Endothelial cell of umbilical vein (primary cell): ENCODE measurements around the gene TRPV6. TPM values are rescaled to one million over a fixed set of nuclear protein-coding genes. Genes with fewer than 3 reads are reported as not detected.

Experiments used
- BruUV-seq: library from RNA; stranded (reverse); fragments of 400-500 nt; replicated peaks from 2 replicates; lab custom pipeline; 2021; lab: Mats Ljungman, UMichigan
- CTCF ChIA-PET: fragments of 300-600, 350-600 bp; sonication (Branson Sonifier 250); formaldehyde crosslinking; loops from one replicate; lab custom pipeline; 2021; ENCODE audit warnings: antibody characterized with exemption, inconsistent platforms; lab: Charles Lee
- POLR2A ChIA-PET: fragments of 300-600, 350-600 bp; sonication (Branson Sonifier 250); formaldehyde crosslinking; loops from one replicate; lab custom pipeline; 2021; ENCODE audit warnings: antibody characterized with exemption, inconsistent platforms; lab: Charles Lee
- DNase-seq: peaks from one replicate; pipeline ENCODE4 v3.0.0-alpha.2; 2011; ENCODE audit warnings: low read depth, low spot score
- FAIRE-seq: peaks from 2 replicates; lab custom pipeline; 2011; peaks lifted over from hg19 to GRCh38; lab: Jason Lieb, UNC
- H2AFZ ChIP-seq: 2 replicates; pipeline ENCODE4 v1.6.0; 2012; ENCODE audit warnings: low read depth, low read length, control low read depth, inconsistent platforms
- H3K27ac ChIP-seq: 2 replicates; pipeline ENCODE4 v1.5.1; 2011; ENCODE audit warnings: low read depth, mild to moderate bottlenecking, control low read depth, low read length, moderate library complexity; ENCODE audit not compliant: insufficient read depth
- H3K27me3 ChIP-seq, 2 experiments: 2 replicates each; pipeline versions ENCODE4 v1.6.0 to v1.6.1; 2011; ENCODE audit warnings: low read length in 2 of 2, mixed read lengths in 1 of 2; ENCODE audit not compliant: control insufficient read depth in 2 of 2, insufficient read depth in 2 of 2
- H3K36me3 ChIP-seq, 2 experiments: 2 replicates in 1 of 2; 3 replicates in 1 of 2; pipeline ENCODE4 v1.5.1; 2011; ENCODE audit warnings: low read length in 2 of 2, mild to moderate bottlenecking in 1 of 2, moderate library complexity in 1 of 2; ENCODE audit not compliant: control insufficient read depth in 2 of 2, insufficient read depth in 2 of 2; ENCODE audit errors: extremely low read depth in 1 of 2
- H3K4me1 ChIP-seq: 3 replicates; pipeline ENCODE4 v1.5.1; 2011; ENCODE audit warnings: mild to moderate bottlenecking, low read length; ENCODE audit not compliant: control insufficient read depth, insufficient read depth; ENCODE audit errors: extremely low read depth
- H3K4me2 ChIP-seq: 2 replicates; pipeline ENCODE4 v1.6.1; 2011; ENCODE audit warnings: low read length, control low read depth, mixed read lengths; ENCODE audit not compliant: insufficient read depth
- H3K4me3 ChIP-seq, 3 experiments: fragments of 200-600 bp in 1 of 3; sonication (generic), shearing (Covaris generic) in 1 of 3; replicated peaks in 1 of 3; 2 replicates each; pipeline ENCODE4 v1.5.1; 2011 to 2016; ENCODE audit warnings: control low read depth in 3 of 3, low read length in 3 of 3, mild to moderate bottlenecking in 2 of 3, inconsistent platforms in 1 of 3, low read depth in 1 of 3, moderate library complexity in 1 of 3; ENCODE audit not compliant: insufficient read depth in 1 of 3
- H3K79me2 ChIP-seq: 2 replicates; pipeline ENCODE4 v1.6.0; 2012; ENCODE audit warnings: low read length, inconsistent platforms; ENCODE audit not compliant: control insufficient read depth, insufficient read depth
- H3K9ac ChIP-seq: replicated peaks from 2 replicates; pipeline ENCODE3; 2011; ENCODE audit warnings: low read length, control low read depth; ENCODE audit not compliant: insufficient read depth; ENCODE audit errors: extremely low read depth
- H3K9me1 ChIP-seq: replicated peaks from 3 replicates; pipeline ENCODE4 v1.6.0; 2011; ENCODE audit warnings: mild to moderate bottlenecking, low read length; ENCODE audit not compliant: control insufficient read depth, insufficient read depth; ENCODE audit errors: extremely low read depth
- H3K9me3 ChIP-seq: replicated peaks from 2 replicates; pipeline ENCODE4 v1.5.1; 2012; ENCODE audit warnings: low read length, inconsistent platforms; ENCODE audit not compliant: control insufficient read depth, insufficient read depth
- H4K20me1 ChIP-seq: replicated peaks from 2 replicates; pipeline ENCODE3; 2011; ENCODE audit warnings: mild to moderate bottlenecking, low read length; ENCODE audit not compliant: control insufficient read depth, insufficient read depth; ENCODE audit errors: extremely low read depth
- EZH2 ChIP-seq: IDR thresholded peaks from 2 replicates; pipeline ENCODE4 v1.6.1; 2012; ENCODE audit warnings: borderline replicate concordance, low read depth, mild to moderate bottlenecking, moderate library complexity, low read length, inconsistent platforms; ENCODE audit not compliant: severe bottlenecking
- GATA2 ChIP-seq: IDR thresholded peaks from 2 replicates; pipeline ENCODE4 v1.7.0; 2011; ENCODE audit warnings: low read depth, mild to moderate bottlenecking, moderate library complexity, mixed read lengths, low read length; ENCODE audit not compliant: insufficient read length, insufficient read depth
- MYC ChIP-seq: IDR thresholded peaks from one replicate; pipeline ENCODE4 v1.6.1; 2011; ENCODE audit warnings: mild to moderate bottlenecking, low read depth, low read length
- POLR2A ChIP-seq: IDR thresholded peaks from 2 replicates; pipeline ENCODE4 v1.6.1; 2012; ENCODE audit warnings: low read depth, mild to moderate bottlenecking, control low read depth, low read length
- POLR2AphosphoS5 ChIP-seq: IDR thresholded peaks from 2 replicates; pipeline ENCODE4 v1.6.1; 2012; ENCODE audit warnings: low read depth, mild to moderate bottlenecking, control low read depth, low read length, moderate library complexity; ENCODE audit not compliant: insufficient read depth
- dilution Hi-C: fragments of 300-500 bp; cut with MboI; formaldehyde crosslinking; loops from one replicate; pipeline ENCODE4 v1.15.0; 2019; ENCODE audit warnings: low sequenced_read_pairs; ENCODE audit not compliant: extremely low pct_ligation_motif_present
- intact Hi-C: fragments of 100-400 bp; cut with micrococcal nuclease; formaldehyde crosslinking; loops from one replicate; pipeline ENCODE4 v1.10.0; 2022
- polyA plus RNA-seq, 4 experiments: library from polyadenylated mRNA; depleted of rRNA in 3 of 4; stranded (reverse) in 3 of 4; unstranded in 1 of 4; fragments of >200 nt; gene quantifications; 2 replicates each; pipeline versions ENCODE4 v1.2.1 to v1.2.3, GENCODE V29; 2011 to 2012; ENCODE audit warnings: missing spikeins in 1 of 4
- total RNA-seq: library from RNA; stranded (reverse); gene quantifications from 2 replicates; pipeline ENCODE4 v1.2.3, GENCODE V29; 2021
- TF ChIP-seq, protein P1 (sequence below): IDR thresholded peaks from 2 replicates; pipeline ENCODE4 v1.6.1; 2011; ENCODE audit not compliant: insufficient read depth, insufficient read length
- TF ChIP-seq, protein P2 (sequence below), 2 donors: IDR thresholded peaks; 1 replicate in 1 of 2; 2 replicates in 1 of 2; pipeline ENCODE4 v1.5.1; 2011; ENCODE audit warnings: low read length in 2 of 2, mild to moderate bottlenecking in 2 of 2, moderate library complexity in 2 of 2, control low read depth in 1 of 2, inconsistent platforms in 1 of 2, low read depth in 1 of 2; ENCODE audit not compliant: insufficient read depth in 1 of 2; ENCODE audit errors: extremely low read depth in 1 of 2

The TRPV6 gene
- total and polyA plus RNA-seq, 2 donors (not counting 3 experiments of a cell fraction or from before 2014, with no cell fraction given) = not detected

DNA sequence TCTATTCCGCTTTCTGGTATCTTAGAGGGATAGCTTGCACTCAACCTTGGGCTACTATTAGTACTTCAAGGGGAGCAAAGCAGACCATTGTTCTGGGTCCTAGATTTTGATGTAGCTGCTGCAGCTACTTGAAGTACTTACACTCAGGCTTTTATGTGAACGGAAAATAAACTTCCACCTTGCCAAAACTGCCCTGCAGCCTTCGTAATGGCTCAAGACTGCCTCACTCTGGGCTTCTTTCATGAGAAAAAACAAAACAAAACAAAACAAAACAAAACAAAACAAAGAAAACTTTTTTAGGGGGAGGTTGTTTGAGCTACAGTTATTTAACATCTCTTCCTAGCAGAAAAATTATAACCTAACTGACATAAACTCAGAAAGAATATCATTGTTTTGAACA is 50.1 kb downstream of the TRPV6 start:
- Histone ChIP-seq H3K27me3 (no peaks in the 10 kb centered on the region), H2AFZ (no peak overlapping the region), H3K4me2 (no peak overlapping the region), H4K20me1 (no peaks in the 10 kb centered on the region), H3K36me3 (no peaks in the 10 kb centered on the region), H3K79me2 (no peaks in the 10 kb centered on the region), H3K4me3 (no peak overlapping the region), H3K4me1 (no peaks in the 10 kb centered on the region), H3K9me1 (no peaks in the 10 kb centered on the region), H3K9ac (no peak overlapping the region), H3K27ac (no peak overlapping the region), H3K9me3 (no peaks in the 10 kb centered on the region)
- intact Hi-C loops = no loop called here
- FAIRE-seq (no peak), DNase-seq (no peak)
- no TSS peak for BruUV-seq
- CTCF ChIA-PET = interaction anchor here (0.9 to 1.9 kb wide), 3 partner anchors 16 to 277 kb away, joined by 3 to 6 read pairs (median 5); no protein-coding TSS in a partner anchor
- dilution Hi-C loops = no loop called here
- TF ChIP-seq EZH2 (no peak), POLR2A (no peak), GATA2 (no peak), MYC (no peak), POLR2AphosphoS5 (no peak)
- TF ChIP-seq, protein P1, sequence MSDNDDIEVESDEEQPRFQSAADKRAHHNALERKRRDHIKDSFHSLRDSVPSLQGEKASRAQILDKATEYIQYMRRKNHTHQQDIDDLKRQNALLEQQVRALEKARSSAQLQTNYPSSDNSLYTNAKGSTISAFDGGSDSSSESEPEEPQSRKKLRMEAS = no peak
- POLR2A ChIA-PET = no interaction called here

DNA sequence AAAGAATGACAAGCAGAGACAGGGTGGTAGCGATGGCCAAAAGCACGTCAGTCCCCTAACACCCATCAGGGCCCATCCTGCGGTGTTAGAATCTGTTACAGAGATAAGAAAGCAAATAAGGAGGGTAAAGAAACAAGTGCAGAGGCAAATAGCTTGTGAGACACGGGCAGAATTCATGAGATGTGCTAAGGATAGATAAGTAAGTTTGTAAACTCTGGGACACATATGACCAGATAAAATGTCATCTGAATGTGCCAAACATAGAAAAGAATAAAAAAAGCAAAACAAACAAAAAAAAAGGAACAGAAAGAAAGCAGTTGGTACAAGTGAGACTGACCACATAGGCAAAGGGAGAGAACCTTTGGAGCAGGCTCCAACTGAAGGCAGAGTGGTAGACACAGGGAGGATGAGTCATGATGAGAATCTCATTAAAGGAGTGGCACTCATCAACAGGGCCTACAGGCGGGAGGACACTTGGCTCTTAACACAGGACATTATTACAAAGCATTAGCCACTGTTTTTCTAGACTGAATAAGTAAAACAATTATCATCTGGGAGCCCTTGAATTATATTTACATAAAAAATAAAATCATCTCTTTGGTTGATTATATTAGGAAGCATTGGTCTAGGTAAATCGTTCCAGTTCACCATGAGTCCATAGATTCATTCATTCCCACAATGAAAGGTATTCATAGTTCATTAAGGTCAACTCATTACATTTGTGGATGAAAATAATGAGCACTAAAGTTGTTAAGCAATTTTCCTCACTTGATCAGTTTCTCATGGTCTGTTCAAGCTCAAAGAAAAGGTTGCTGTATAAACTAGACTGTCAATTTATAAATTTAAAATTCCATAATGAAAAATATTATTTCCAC is 52.1 kb downstream of the TRPV6 start:
- TF ChIP-seq POLR2AphosphoS5 = no peak
- TF ChIP-seq, protein P2, sequence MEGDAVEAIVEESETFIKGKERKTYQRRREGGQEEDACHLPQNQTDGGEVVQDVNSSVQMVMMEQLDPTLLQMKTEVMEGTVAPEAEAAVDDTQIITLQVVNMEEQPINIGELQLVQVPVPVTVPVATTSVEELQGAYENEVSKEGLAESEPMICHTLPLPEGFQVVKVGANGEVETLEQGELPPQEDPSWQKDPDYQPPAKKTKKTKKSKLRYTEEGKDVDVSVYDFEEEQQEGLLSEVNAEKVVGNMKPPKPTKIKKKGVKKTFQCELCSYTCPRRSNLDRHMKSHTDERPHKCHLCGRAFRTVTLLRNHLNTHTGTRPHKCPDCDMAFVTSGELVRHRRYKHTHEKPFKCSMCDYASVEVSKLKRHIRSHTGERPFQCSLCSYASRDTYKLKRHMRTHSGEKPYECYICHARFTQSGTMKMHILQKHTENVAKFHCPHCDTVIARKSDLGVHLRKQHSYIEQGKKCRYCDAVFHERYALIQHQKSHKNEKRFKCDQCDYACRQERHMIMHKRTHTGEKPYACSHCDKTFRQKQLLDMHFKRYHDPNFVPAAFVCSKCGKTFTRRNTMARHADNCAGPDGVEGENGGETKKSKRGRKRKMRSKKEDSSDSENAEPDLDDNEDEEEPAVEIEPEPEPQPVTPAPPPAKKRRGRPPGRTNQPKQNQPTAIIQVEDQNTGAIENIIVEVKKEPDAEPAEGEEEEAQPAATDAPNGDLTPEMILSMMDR (IDR thresholded peaks at IDR 0.05; ENCODE audit: extremely low read depth in 1 of 2, insufficient read depth in 1 of 2, low read depth in 1 of 2, low read length in 2 of 2) = no peak
- TF ChIP-seq, protein P1 = no peak
- no peak overlapping the region for H3K4me3 ChIP-seq
- no peaks in the 10 kb centered on the region for H3K9me1 ChIP-seq
- no peaks in the 10 kb centered on the region for H3K9me3 ChIP-seq
- H4K20me1 ChIP-seq = no peaks in the 10 kb centered on the region
- ChIA-PET POLR2A (no interaction called here), CTCF (no interaction called here)
- no peak overlapping the region for H3K27ac ChIP-seq
- no peak overlapping the region for H3K9ac ChIP-seq
- no TSS peak for BruUV-seq
- intact Hi-C loops = loop anchor here (2.0 kb wide), 1 partner anchor 15 kb away; no protein-coding TSS in a partner anchor
- H3K4me2 ChIP-seq = no peak overlapping the region
- FAIRE-seq (no peak), DNase-seq (no peak)
- peaks cover 0 to 2% of the 10 kb centered on the region in 2 experiments for H3K27me3 ChIP-seq
- no peaks in the 10 kb centered on the region for H3K36me3 ChIP-seq
- no peaks in the 10 kb centered on the region for H3K79me2 ChIP-seq
- H3K4me1 ChIP-seq = no peaks in the 10 kb centered on the region
- H2AFZ ChIP-seq = no peak overlapping the region
- dilution Hi-C loops = no loop called here
